GM04503 (cell line): ENCODE measurements around the gene VWA8.

Source experiments
- DNase-seq: peaks from one replicate; pipeline ENCODE4 v3.0.0-alpha.2; 2012; ENCODE audit warnings: low read depth

The VWA8 gene

GRCh38 chr13:41614671-41615527 is 346.0 kb downstream of the VWA8 start:
- no peak for DNase-seq

GRCh38 chr13:41613984-41614661 is 346.8 kb downstream of the VWA8 start:
- DNase-seq = peak; percentile 69

- DNase-seq = no peak
These were observed 347.4 kb downstream of the VWA8 start for GRCh38 chr13:41613471-41613870.

GRCh38 chr13:41611385-41611784 is 349.5 kb downstream of the VWA8 start:
- no peak for DNase-seq

GRCh38 chr13:41610404-41610803 is 350.5 kb downstream of the VWA8 start:
- DNase-seq = peak; percentile 88

GRCh38 chr13:41609828-41610227 is 351.1 kb downstream of the VWA8 start:
- DNase-seq = no peak

GRCh38 chr13:41608839-41609177 is 352.1 kb downstream of the VWA8 start:
- no peak for DNase-seq

GRCh38 chr13:41608111-41608838 is 352.6 kb downstream of the VWA8 start:
- no peak for DNase-seq

GRCh38 chr13:41606646-41607045 is 354.3 kb downstream of the VWA8 start:
- DNase-seq = no peak

GRCh38 chr13:41605319-41606285 is 355.3 kb downstream of the VWA8 start:
- no peak for DNase-seq

- DNase-seq = no peak
These were observed 357.0 kb downstream of the VWA8 start for GRCh38 chr13:41603917-41604316.

- peak; percentile 75 for DNase-seq
These were observed 359.0 kb downstream of the VWA8 start for GRCh38 chr13:41601718-41602445.

GRCh38 chr13:41599619-41600018 is 361.3 kb downstream of the VWA8 start:
- DNase-seq = no peak

GRCh38 chr13:41597348-41598041 is 363.4 kb downstream of the VWA8 start:
- no peak for DNase-seq

GRCh38 chr13:41596190-41596589 is 364.7 kb downstream of the VWA8 start:
- no peak for DNase-seq

- DNase-seq = no peak
These were observed 365.6 kb downstream of the VWA8 start for GRCh38 chr13:41595298-41595697.

- no peak for DNase-seq
These were observed 370.3 kb downstream of the VWA8 start for GRCh38 chr13:41590643-41591042.

GRCh38 chr13:41590122-41590521 is 370.8 kb downstream of the VWA8 start:
- DNase-seq = no peak

- no peak for DNase-seq
These were observed 371.5 kb downstream of the VWA8 start for GRCh38 chr13:41589434-41589833.

GRCh38 chr13:41588899-41589298 is 372.0 kb downstream of the VWA8 start:
- peak; percentile 88 for DNase-seq
